Thyroid gland (tissue), 4 donors: ENCODE measurements around the gene FANCL. TPM values are rescaled to one million over a fixed set of nuclear protein-coding genes. Genes with fewer than 3 reads are reported as not detected.
"Not testable (repeated sequence)": the region's sequence is repeated elsewhere in the genome, so short reads cannot be mapped to it uniquely, and the experiment has no call there.

Experiments used
- DNase-seq, 2 donors: peaks; one replicate each; pipeline ENCODE4 v3.0.0-alpha.2; 2019
- H3K27ac ChIP-seq, 3 donors: fragments of 200-600 bp; sonication (generic); 1 replicate in 2 of 3; 2 replicates in 1 of 3; pipeline ENCODE4 v1.5.1; 2016 to 2019; ENCODE audit warnings: mild to moderate bottlenecking in 1 of 3, moderate library complexity in 1 of 3
- H3K27me3 ChIP-seq: fragments of 200-600 bp; sonication (generic); one replicate; pipeline ENCODE4 v1.5.1; 2019
- H3K36me3 ChIP-seq, 2 donors: fragments of 200-600 bp; sonication (generic); one replicate each; pipeline ENCODE4 v1.5.1; 2016 to 2019
- H3K4me1 ChIP-seq, 2 donors: fragments of 200-600 bp; sonication (generic); one replicate each; pipeline ENCODE4 v1.5.1; 2017 to 2019
- H3K4me3 ChIP-seq, 3 donors: fragments of 200-600 bp; sonication (generic); replicated peaks in 1 of 3; 1 replicate in 2 of 3; 2 replicates in 1 of 3; pipeline ENCODE4 v1.5.1; 2016; ENCODE audit warnings: mild to moderate bottlenecking in 1 of 3
- H3K9me3 ChIP-seq: fragments of 200-600 bp; sonication (generic); one replicate; pipeline ENCODE4 v1.5.1; 2017
- POLR2A ChIP-seq, 2 donors: fragments of 450-650 bp; IDR thresholded peaks; one replicate each; pipeline ENCODE4 v1.6.1; 2017; ENCODE audit warnings: antibody characterized with exemption in 2 of 2, mild to moderate bottlenecking in 2 of 2, moderate library complexity in 1 of 2
- WGBS, 2 donors: methylation state at CpG; one replicate each; pipeline ENCODE4 v1.1.5; 2017; 5-methylcytosine and 5-hydroxymethylcytosine counted together
- intact Hi-C: fragments of 100-400 bp; cut with DNase I; formaldehyde crosslinking; loops from one replicate; pipeline ENCODE4 v1.15.1; 2023
- total RNA-seq, 4 donors: library from RNA; depleted of rRNA; stranded (reverse); fragments of >200 nt; gene quantifications; one replicate each; pipeline ENCODE4 v1.2.3, GENCODE V29; 2016
- TF ChIP-seq, protein P1 (sequence below), 6 experiments: fragments of 200-600 bp in 3 of 6; fragments of 450-650 bp in 3 of 6; sonication (generic) in 3 of 6; IDR thresholded peaks; one replicate each; pipeline ENCODE4 v1.5.1; 2016 to 2019; ENCODE audit warnings: antibody characterized with exemption in 6 of 6, mild to moderate bottlenecking in 2 of 6, inconsistent platforms in 1 of 6, moderate library complexity in 1 of 6

Gene FANCL
- total RNA-seq, 4 donors from 2014 or later: 25.0 to 47.7 (median 31.4) TPM

DNA sequence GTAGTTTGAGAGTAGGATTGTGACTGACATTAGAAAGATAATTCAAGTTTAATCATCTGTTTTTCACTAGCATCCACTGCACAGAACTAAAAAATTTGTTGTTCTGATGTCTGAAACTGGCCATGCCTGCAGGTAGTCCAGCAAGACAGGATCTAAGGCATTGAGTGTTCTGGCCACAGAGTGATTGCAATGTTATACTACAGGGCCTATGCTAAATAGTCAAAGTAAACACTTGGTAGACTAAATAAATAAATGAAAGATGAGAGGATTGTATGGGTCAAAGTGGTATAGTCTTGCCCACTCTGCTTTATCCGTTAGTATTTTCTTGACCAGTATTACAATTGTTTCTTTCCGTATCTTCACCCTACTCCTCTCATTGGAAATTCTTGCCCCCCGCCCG is 27.6 kb upstream of the FANCL start:
- H3K36me3 ChIP-seq: no peaks in the 10 kb centered on the region
- H3K4me3 ChIP-seq: no peak overlapping the region
- WGBS, 2 donors: 83 to 86% methylated on average over 4 of the region's 4 CpGs
- H3K4me1 ChIP-seq: no peaks in the 10 kb centered on the region
- no peak overlapping the region for H3K27ac ChIP-seq
- H3K27me3 ChIP-seq: no peaks in the 10 kb centered on the region
- intact Hi-C loops: no loop called here
- H3K9me3 ChIP-seq: no peaks in the 10 kb centered on the region
- TF ChIP-seq POLR2A (IDR thresholded peaks at IDR 0.05): no peak
- TF ChIP-seq, protein P1, sequence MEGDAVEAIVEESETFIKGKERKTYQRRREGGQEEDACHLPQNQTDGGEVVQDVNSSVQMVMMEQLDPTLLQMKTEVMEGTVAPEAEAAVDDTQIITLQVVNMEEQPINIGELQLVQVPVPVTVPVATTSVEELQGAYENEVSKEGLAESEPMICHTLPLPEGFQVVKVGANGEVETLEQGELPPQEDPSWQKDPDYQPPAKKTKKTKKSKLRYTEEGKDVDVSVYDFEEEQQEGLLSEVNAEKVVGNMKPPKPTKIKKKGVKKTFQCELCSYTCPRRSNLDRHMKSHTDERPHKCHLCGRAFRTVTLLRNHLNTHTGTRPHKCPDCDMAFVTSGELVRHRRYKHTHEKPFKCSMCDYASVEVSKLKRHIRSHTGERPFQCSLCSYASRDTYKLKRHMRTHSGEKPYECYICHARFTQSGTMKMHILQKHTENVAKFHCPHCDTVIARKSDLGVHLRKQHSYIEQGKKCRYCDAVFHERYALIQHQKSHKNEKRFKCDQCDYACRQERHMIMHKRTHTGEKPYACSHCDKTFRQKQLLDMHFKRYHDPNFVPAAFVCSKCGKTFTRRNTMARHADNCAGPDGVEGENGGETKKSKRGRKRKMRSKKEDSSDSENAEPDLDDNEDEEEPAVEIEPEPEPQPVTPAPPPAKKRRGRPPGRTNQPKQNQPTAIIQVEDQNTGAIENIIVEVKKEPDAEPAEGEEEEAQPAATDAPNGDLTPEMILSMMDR (IDR thresholded peaks at IDR 0.05): no peak
- DNase-seq: no peak

DNA sequence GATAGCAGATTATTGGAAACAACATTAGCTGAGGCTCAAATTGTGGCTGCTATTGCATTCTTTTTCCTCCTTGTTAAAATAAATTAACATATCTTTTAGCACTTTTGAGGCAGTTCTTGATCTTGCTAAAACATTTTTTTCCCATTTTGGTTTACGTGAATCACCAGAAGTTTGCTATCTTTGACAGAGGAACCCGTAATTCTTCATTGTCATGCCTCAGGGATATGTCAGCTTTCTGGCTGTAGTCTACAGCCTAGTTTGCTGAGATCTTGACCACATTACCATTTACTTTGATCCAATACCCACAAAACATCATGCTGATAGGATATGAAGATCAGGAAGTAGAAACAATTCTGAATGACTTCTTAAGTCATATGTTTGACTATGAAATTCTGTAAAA is 25.1 kb upstream of the FANCL start:
- Histone ChIP-seq H3K27ac (no peak overlapping the region), H3K4me1 (no peaks in the 10 kb centered on the region), H3K36me3 (no peaks in the 10 kb centered on the region), H3K9me3 (no peaks in the 10 kb centered on the region), H3K27me3 (no peaks in the 10 kb centered on the region), H3K4me3 (no peak overlapping the region)
- no peak for DNase-seq
- 88 to 96% methylated on average over 2 of the region's 2 CpGs for WGBS, 2 donors
- TF ChIP-seq POLR2A (IDR thresholded peaks at IDR 0.05): no peak
- TF ChIP-seq, protein P1 (IDR thresholded peaks at IDR 0.05): no peak
- intact Hi-C loops: no loop called here

DNA sequence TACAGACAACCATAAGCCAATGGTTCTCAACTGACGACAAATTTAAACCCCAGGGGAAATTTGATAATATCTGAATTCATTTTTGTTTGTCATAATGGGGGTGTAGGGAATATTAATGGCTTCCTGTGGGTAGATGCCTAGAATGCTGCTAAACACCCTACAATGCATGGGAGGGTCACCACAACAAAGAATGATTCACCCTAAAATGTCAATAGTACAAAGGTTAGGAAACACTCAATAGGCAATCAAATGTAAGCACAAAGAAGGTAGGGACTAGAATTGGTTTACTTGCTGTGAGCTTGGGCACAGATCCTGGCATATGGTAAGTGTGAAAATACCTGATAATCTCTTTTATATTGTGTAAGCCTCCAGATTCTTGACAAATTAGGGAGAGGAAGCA is 20.1 kb upstream of the FANCL start:
- intact Hi-C loops: no loop called here

GRCh38 chr2:58258456-58258855 is 17.3 kb upstream of the FANCL start:
- H3K27me3 ChIP-seq, intact Hi-C loops, H3K4me3 ChIP-seq, H3K27ac ChIP-seq, DNase-seq, H3K4me1 ChIP-seq, H3K36me3 ChIP-seq, H3K9me3 ChIP-seq: not testable (repeated sequence)
- WGBS, 2 donors: 61% methylated on average over 1 of the region's 1 CpG

More for the DNA sequence above, 20.1 kb upstream of the FANCL start:
- no peaks in the 10 kb centered on the region for H3K36me3 ChIP-seq
- no peak overlapping the region for H3K4me3 ChIP-seq
- no peak overlapping the region for H3K27ac ChIP-seq
- DNase-seq: no peak
- H3K27me3 ChIP-seq: no peaks in the 10 kb centered on the region
- no peaks in the 10 kb centered on the region for H3K4me1 ChIP-seq
- TF ChIP-seq, protein P1 (IDR thresholded peaks at IDR 0.05): no peak
- TF ChIP-seq POLR2A (IDR thresholded peaks at IDR 0.05): no peak
- no peaks in the 10 kb centered on the region for H3K9me3 ChIP-seq
- WGBS, 2 donors: 68 to 70% methylated on average over 1 of the region's 1 CpG

GRCh38 chr2:58251331-58252201 is 10.4 kb upstream of the FANCL start:
- H3K4me3 ChIP-seq, H3K9me3 ChIP-seq, H3K27me3 ChIP-seq, H3K27ac ChIP-seq, intact Hi-C loops, H3K4me1 ChIP-seq, H3K36me3 ChIP-seq, DNase-seq: not testable (repeated sequence)
- WGBS, 2 donors: 93 to 95% methylated on average over 23 to 36 of the region's 43 CpGs

GRCh38 chr2:58241546-58241864 is 380 bp upstream of the FANCL start:
- no peak for TF ChIP-seq POLR2A (IDR thresholded peaks at IDR 0.05)
- TF ChIP-seq, protein P1 (IDR thresholded peaks at IDR 0.05): no peak
- Histone ChIP-seq H3K27me3 (no peaks in the 10 kb centered on the region), H3K4me1 (peaks cover 5 to 8% of the 10 kb centered on the region in 2 donors), H3K36me3 (no peaks in the 10 kb centered on the region), H3K27ac (peak overlapping the region; percentile 83 to 90 (median 90)), H3K4me3 (peak overlapping the region; percentile 70 to 99 (median 74)), H3K9me3 (no peaks in the 10 kb centered on the region)
- DNase-seq: no peak
- intact Hi-C loops: no loop called here
- 36 to 39% methylated on average over 2 of the region's 2 CpGs for WGBS, 2 donors
